Breast epithelium (tissue), 3 donors: ENCODE measurements around the gene PTPRG.

Experiments used
- CTCF ChIP-seq, 3 donors: fragments of 450-650 bp; IDR thresholded peaks; one replicate each; pipeline ENCODE4 v1.5.1; 2016 to 2017; ENCODE audit warnings: antibody characterized with exemption in 3 of 3, mild to moderate bottlenecking in 3 of 3, moderate library complexity in 3 of 3
- POLR2AphosphoS5 ChIP-seq, 3 donors: sonication (generic); formaldehyde crosslinking; IDR thresholded peaks; one replicate each; pipeline ENCODE4 v1.6.1; 2017; ENCODE audit warnings: antibody characterized with exemption in 3 of 3

GRCh38 chr3:61997101-61997500, 435.7 kb downstream of the PTPRG start:
- TF ChIP-seq CTCF (IDR thresholded peaks at IDR 0.05) (no peak), POLR2AphosphoS5 (IDR thresholded peaks at IDR 0.05) (no peak)
